Central memory CD8-positive, alpha-beta T cell (primary cell): Measurements from ENCODE around the gene GLTPD2.

Source experiments
- ATAC-seq: fragments of 150-1000 bp; cut with Tn5 transposase; replicated peaks from 2 replicates; pipeline ENCODE4 v1.10.0; 2022; ENCODE audit warnings: mild to moderate bottlenecking, moderate FRiP score, moderate number of reproducible peaks; ENCODE audit not compliant: poor library complexity, severe bottlenecking; ENCODE audit errors: extremely low read depth
- DNase-seq, 2 donors: peaks; one replicate each; pipeline ENCODE4 v3.0.0; 2021; ENCODE audit warnings: low spot score in 2 of 2
- H3K27ac Mint-ChIP-seq: one replicate; pipeline ENCODE4 v1.8.0; 2022; ENCODE audit warnings: low read depth, mild to moderate bottlenecking, moderate library complexity, mixed read lengths
- H3K27me3 Mint-ChIP-seq: one replicate; pipeline ENCODE4 v1.8.0; 2022; ENCODE audit warnings: mixed read lengths
- H3K36me3 Mint-ChIP-seq: one replicate; pipeline ENCODE4 v1.8.0; 2022; ENCODE audit warnings: mild to moderate bottlenecking, moderate library complexity, mixed read lengths; ENCODE audit not compliant: insufficient read depth
- H3K4me1 Mint-ChIP-seq: one replicate; pipeline ENCODE4 v1.8.0; 2022; ENCODE audit warnings: mixed read lengths
- H3K4me3 Mint-ChIP-seq: one replicate; pipeline ENCODE4 v1.8.0; 2022; ENCODE audit warnings: mild to moderate bottlenecking, moderate library complexity, mixed read lengths
- H3K9me3 Mint-ChIP-seq: one replicate; pipeline ENCODE4 v1.8.0; 2022; ENCODE audit warnings: mixed read lengths

The GLTPD2 gene

GRCh38 chr17:4788807-4789700, at the start of gene GLTPD2:
Gene GLTPD2, plus strand, starts transcription at chr17:4788964. Its CDS starts 48 bp downstream, at chr17:4789012.
- H3K36me3 Mint-ChIP-seq: peaks cover 6% of the 10 kb centered on the region
- peak within 1 kb of the TSS; percentile 86 for H3K4me3 Mint-ChIP-seq
- peaks cover 30% of the 10 kb centered on the region for H3K27me3 Mint-ChIP-seq
- H3K9me3 Mint-ChIP-seq: no peaks in the 10 kb centered on the region
- DNase-seq: no peak
- H3K4me1 Mint-ChIP-seq: peaks cover 30% of the 10 kb centered on the region
- ATAC-seq: no peak
- H3K27ac Mint-ChIP-seq: peak within 1 kb of the TSS; percentile 84

- H3K9me3 Mint-ChIP-seq: no peaks in the 10 kb centered on the region
- H3K36me3 Mint-ChIP-seq: peaks cover 10% of the 10 kb centered on the region
- DNase-seq: peak; percentile 39 to 50
- peak within 1 kb of the TSS; percentile 92 for H3K4me3 Mint-ChIP-seq
- peak within 1 kb of the TSS; percentile 84 for H3K27ac Mint-ChIP-seq
- H3K4me1 Mint-ChIP-seq: peaks cover 20% of the 10 kb centered on the region
- H3K27me3 Mint-ChIP-seq: peaks cover 46% of the 10 kb centered on the region
- ATAC-seq: peak; percentile 58
Observed at GRCh38 chr17:4739122-4740024, 49.4 kb upstream of the GLTPD2 start, which contains the start of the genes CXCL16 and ZMYND15. Gene CXCL16, minus strand, starts transcription at chr17:4739928. Its CDS starts 589 bp downstream, at chr17:4739339. Gene ZMYND15, plus strand, starts transcription at chr17:4739833. Its CDS starts 716 bp downstream, at chr17:4740549.

DNA sequence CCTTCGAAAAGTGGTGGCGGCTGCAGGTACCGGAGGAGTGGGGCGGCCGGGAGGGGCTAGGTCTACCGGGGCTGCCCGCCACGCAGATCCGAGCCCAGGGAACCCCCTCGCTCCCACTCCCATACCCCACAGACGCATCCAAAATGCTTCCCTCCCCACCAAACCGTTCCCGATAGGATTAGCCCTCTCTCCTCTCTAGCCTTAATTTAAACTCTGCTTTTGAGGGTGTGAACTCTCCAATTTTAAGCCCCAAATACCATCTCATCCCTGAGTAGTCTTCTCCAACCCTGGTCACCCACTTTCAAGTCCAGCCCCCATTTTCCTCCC, 48.8 kb upstream of the GLTPD2 start:
- peaks cover 52% of the 10 kb centered on the region for H3K27me3 Mint-ChIP-seq
- no peak overlapping the region for H3K27ac Mint-ChIP-seq
- peak overlapping the region; percentile 92 for H3K4me3 Mint-ChIP-seq
- DNase-seq (no peak), ATAC-seq (no peak)
- peaks cover 10% of the 10 kb centered on the region for H3K36me3 Mint-ChIP-seq
- no peaks in the 10 kb centered on the region for H3K9me3 Mint-ChIP-seq
- peaks cover 20% of the 10 kb centered on the region for H3K4me1 Mint-ChIP-seq

DNA sequence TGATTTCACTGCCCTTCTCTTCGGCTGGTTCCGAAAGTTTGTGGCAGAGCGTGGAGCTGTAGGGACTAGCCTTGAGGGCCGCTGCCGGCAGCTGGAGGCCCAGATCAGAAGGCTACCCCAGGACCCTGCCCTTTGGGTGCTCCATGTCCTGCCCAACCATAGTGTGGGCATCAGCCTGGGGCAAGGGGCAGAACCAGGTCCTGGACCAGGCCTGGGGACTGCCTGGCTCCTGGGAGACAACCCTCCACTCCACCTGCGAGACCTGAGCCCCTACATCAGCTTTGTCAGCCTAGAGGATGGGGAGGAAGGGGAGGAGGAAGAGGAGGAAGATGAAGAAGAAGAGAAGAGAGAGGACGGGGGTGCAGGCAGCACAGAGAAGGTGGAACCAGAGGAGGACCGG, 48.2 kb upstream of the GLTPD2 start:
- Mint-ChIP-seq H3K4me1 (peaks cover 20% of the 10 kb centered on the region), H3K27ac (peak overlapping the region; percentile 51), H3K9me3 (no peaks in the 10 kb centered on the region), H3K27me3 (peaks cover 58% of the 10 kb centered on the region), H3K36me3 (peaks cover 10% of the 10 kb centered on the region), H3K4me3 (peak overlapping the region; percentile 92)
- DNase-seq (no peak), ATAC-seq (no peak)

DNA sequence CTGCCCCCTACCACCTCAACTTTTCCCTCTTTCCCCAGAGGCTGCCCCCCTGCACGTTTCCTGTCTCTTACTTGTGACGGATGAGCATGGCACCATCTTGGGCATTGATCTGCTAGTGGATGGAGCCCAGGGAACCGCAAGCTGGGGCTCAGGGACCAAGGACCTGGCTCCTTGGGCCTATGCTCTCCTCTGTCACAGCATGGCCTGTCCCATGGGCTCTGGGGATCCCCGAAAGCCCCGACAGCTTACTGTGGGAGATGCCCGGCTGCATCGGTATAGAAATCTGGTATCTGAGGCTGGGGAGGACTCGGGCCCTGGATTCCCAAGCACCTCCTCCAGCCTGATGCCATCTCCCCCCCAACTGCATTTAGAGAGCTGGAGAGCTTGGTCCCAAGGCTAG, 47.2 kb upstream of the GLTPD2 start:
- no peak for DNase-seq
- Mint-ChIP-seq H3K4me3 (peak overlapping the region; percentile 92), H3K4me1 (peaks cover 20% of the 10 kb centered on the region), H3K36me3 (peaks cover 10% of the 10 kb centered on the region), H3K9me3 (no peaks in the 10 kb centered on the region), H3K27ac (no peak overlapping the region), H3K27me3 (peaks cover 60% of the 10 kb centered on the region)
- no peak for ATAC-seq

- H3K27me3 Mint-ChIP-seq: peaks cover 60% of the 10 kb centered on the region
- no peak overlapping the region for H3K4me3 Mint-ChIP-seq
- no peak overlapping the region for H3K27ac Mint-ChIP-seq
- DNase-seq: no peak
- peaks cover 20% of the 10 kb centered on the region for H3K4me1 Mint-ChIP-seq
- peaks cover 7% of the 10 kb centered on the region for H3K36me3 Mint-ChIP-seq
- ATAC-seq: no peak
- no peaks in the 10 kb centered on the region for H3K9me3 Mint-ChIP-seq
Observed at GRCh38 chr17:4742133-4742532, 46.6 kb upstream of the GLTPD2 start.

- ATAC-seq: no peak
- Mint-ChIP-seq H3K27ac (no peak overlapping the region), H3K4me1 (peaks cover 22% of the 10 kb centered on the region), H3K36me3 (peaks cover 7% of the 10 kb centered on the region), H3K9me3 (no peaks in the 10 kb centered on the region), H3K4me3 (no peak overlapping the region), H3K27me3 (peaks cover 61% of the 10 kb centered on the region)
- DNase-seq: no peak
Observed at GRCh38 chr17:4742629-4743028, 46.1 kb upstream of the GLTPD2 start.

- Mint-ChIP-seq H3K9me3 (no peaks in the 10 kb centered on the region), H3K36me3 (peaks cover 7% of the 10 kb centered on the region), H3K27me3 (peaks cover 67% of the 10 kb centered on the region)
Observed at GRCh38 chr17:4743216-4743615, 45.5 kb upstream of the GLTPD2 start.

DNA sequence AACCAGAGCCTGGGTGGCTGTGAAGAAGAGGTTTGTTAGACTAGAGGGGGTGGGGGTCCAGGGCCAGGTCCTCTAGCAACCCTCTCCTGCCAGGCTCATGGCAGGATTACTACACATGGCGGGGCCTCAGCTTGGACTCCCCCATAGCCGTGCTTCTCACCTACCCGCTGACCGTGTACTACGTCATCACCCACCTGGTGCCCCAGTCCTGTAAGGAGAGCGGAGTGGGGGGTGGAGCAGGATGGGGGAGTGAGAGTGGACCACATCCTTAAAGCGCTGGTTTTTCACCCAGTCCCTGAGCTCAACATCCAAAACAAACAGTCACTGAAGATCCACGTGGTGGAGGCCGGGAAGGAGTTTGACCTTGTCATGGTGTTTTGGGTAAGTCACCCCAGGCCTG, 44.9 kb upstream of the GLTPD2 start:
- Mint-ChIP-seq H3K36me3 (peaks cover 5% of the 10 kb centered on the region), H3K4me1 (peaks cover 25% of the 10 kb centered on the region), H3K27ac (no peak overlapping the region), H3K4me3 (no peak overlapping the region), H3K9me3 (no peaks in the 10 kb centered on the region), H3K27me3 (peaks cover 74% of the 10 kb centered on the region)
- ATAC-seq (no peak), DNase-seq (no peak)

More at GRCh38 chr17:4743216-4743615, 45.5 kb upstream of the GLTPD2 start:
- DNase-seq: no peak
- Mint-ChIP-seq H3K4me1 (peaks cover 26% of the 10 kb centered on the region), H3K4me3 (no peak overlapping the region), H3K27ac (no peak overlapping the region)
- ATAC-seq: no peak

DNA sequence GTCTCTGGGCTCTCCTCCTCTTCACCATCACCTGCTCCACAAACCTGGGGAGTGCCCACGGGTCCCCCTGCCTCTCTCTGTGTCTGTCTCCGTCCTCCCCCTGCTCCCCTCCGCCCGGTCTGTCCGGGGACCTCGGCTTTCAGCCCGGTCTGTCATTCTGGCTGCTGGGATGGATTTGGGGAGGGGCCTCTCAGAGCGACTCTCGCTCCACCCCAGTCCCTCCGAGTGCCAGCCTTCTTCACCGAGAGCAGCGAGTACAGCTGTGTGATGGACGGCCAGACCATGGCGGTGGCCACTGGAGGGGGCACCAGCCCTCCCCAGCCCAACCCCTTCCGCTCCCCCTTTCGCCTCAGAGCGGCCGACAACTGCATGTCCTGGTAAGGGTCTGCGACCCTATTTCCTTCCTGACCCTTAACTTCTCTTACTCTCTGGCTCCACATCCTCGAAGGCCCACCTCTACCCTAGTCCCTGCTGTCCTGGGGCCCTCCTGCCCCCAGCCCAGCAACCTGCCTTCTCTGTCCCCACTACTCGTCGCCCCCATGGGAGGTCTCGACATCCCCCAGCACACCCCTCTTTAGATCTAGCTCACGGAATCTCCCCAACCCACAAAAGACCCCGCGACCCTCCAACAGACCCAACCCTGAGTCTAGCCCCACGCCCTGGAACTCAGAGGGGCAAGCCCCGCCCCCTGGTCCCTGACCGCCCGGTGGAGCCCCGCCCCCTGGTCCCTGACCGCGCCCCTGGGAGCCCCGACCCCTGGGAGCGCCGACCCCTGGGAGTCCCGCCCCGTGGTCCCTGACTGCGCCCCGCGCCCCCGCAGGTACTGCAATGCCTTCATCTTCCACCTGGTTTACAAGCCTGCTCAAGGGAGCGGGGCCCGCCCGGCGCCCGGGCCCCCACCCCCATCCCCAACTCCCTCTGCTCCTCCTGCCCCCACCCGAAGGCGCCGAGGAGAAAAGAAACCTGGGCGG, 43.5 kb upstream of the GLTPD2 start:
- H3K36me3 Mint-ChIP-seq: peaks cover 4% of the 10 kb centered on the region
- H3K27me3 Mint-ChIP-seq: peaks cover 77% of the 10 kb centered on the region
- no peak overlapping the region for H3K27ac Mint-ChIP-seq
- ATAC-seq (no peak), DNase-seq (no peak)
- no peak overlapping the region for H3K4me3 Mint-ChIP-seq
- H3K4me1 Mint-ChIP-seq: peaks cover 16% of the 10 kb centered on the region
- no peaks in the 10 kb centered on the region for H3K9me3 Mint-ChIP-seq

DNA sequence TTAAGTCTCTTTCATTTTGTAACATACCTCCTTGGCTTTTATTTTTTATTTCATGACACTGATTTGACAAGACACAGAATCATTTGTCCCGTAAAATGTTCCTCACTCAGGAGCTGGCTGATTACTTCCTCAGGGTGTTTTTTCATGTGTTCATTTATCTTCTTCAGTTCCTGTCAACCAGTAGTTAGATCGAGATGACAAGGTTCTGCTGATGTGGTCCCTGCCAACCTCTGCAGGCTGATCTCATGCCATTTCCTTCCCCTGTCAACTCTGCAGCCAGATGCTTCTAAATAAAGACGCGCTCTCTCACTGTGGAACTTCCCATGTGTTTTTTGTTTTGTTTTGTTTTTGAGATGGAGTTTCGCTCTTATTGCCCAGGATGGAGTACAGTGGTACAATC, 40.9 kb upstream of the GLTPD2 start:
- no peak overlapping the region for H3K27ac Mint-ChIP-seq
- peak overlapping the region; percentile 5 for H3K4me3 Mint-ChIP-seq
- no peak for DNase-seq
- H3K27me3 Mint-ChIP-seq: peaks cover 77% of the 10 kb centered on the region
- H3K36me3 Mint-ChIP-seq: peaks cover 2% of the 10 kb centered on the region
- ATAC-seq: peak; percentile 65
- H3K9me3 Mint-ChIP-seq: no peaks in the 10 kb centered on the region
- peaks cover 13% of the 10 kb centered on the region for H3K4me1 Mint-ChIP-seq

GRCh38 chr17:4748686-4749085, 40.1 kb upstream of the GLTPD2 start:
- H3K27ac Mint-ChIP-seq: no peak overlapping the region
- H3K4me3 Mint-ChIP-seq: no peak overlapping the region
- no peak for ATAC-seq
- H3K36me3 Mint-ChIP-seq: peaks cover 2% of the 10 kb centered on the region
- peaks cover 13% of the 10 kb centered on the region for H3K4me1 Mint-ChIP-seq
- peaks cover 74% of the 10 kb centered on the region for H3K27me3 Mint-ChIP-seq
- DNase-seq: no peak
- no peaks in the 10 kb centered on the region for H3K9me3 Mint-ChIP-seq
